ENCODE measurements around the gene CADPS2.
A peak's percentile ranks its signal among the peaks of the same experiment; 100 is the strongest.

The CADPS2 gene

DNA sequence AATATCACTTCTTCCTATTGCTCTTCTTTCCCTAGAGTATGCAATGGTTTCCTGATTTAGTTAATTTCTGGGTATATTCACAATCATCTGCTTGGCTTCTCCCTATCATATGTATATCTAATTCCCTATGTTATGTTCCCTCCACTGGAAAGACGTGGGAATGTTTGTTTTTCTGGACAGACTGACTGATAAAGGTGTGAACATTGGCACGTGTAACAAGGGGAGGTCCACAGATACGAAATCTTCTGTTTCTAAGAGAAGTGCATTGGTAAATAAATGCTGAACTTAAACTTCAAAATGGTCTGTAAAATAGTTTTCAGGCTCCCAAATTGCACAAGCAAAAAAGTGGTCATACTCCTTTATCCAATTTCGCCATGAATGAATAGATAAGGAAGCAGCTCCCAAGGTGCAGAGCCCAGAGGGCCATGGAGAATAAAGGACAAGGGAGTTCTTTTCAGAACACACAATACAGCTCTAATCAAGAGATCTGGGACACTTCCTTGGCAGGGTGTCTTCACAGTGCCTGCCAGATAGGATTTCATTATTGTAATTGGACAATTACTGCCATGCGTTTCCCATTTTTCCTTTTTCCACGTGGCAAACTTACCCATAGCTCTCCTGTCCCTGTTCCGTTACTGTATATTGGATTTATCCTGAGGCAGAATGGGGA lies 329.3 kb downstream of the CADPS2 start:
- FAIRE-seq (no peak), DNase-seq (ENCODE audit: extremely low spot score, insufficient read length, low read depth) (no peak)

DNA sequence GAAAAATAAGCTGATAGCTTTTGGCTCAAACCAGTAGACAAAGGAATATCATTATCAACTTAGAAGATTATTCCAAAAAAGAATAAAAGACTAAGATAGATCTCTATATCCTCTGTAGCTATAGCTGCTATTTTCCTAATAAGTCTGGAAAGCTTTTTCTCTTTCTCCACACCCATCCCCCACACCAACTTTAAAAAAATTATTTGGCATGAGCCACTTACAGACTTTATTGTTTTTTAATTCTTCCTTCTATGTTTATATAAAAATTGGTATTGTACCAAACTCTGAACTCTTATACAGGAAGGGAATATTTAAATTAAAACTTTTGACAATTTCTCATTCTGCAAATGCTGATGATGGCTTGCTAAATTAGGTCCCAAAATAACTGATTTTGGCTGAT lies 330.0 kb downstream of the CADPS2 start:
- FAIRE-seq (no peak), DNase-seq (ENCODE audit: extremely low spot score, insufficient read length, low read depth) (no peak)

DNA sequence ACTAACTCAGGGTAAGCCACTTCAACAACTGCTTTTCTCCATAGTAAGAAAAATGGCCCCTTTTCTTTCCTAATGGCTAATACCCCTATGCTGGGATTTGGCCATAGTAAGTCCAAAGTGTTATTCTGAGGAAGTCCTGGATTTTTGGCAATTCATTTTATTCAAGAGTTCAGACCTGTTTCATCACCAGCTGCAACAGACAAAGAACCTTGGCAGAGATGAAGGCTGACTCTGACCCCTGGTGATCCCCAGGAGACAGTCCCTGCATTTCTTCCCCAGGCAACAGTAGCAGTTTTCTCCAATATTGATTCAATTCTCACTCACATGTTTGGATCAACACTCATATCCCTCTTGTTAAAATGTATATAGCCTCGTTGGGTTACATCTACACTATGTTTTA lies 332.5 kb downstream of the CADPS2 start:
- DNase-seq (ENCODE audit: extremely low spot score, insufficient read length, low read depth) (no peak), FAIRE-seq (no peak)

DNA sequence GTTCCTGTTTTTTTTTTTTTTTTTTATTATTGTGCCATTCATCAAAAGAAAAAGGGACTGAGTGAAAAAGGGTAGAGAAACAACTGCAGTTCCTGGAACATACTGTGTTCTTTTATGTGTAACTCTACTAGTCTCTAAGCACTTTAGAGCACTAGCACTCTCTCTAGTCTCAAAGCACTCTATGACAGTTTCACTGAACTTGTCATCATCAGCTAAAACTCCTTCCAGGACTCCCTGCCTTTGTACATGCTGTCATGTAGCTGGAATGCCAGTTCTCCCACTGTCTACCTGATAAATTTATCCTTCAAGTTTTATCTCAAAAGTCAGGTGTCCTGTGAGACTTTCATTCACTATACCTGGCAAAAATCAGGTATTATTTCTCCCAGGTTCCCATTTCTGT lies 333.5 kb downstream of the CADPS2 start:
- no peak for FAIRE-seq

DNA sequence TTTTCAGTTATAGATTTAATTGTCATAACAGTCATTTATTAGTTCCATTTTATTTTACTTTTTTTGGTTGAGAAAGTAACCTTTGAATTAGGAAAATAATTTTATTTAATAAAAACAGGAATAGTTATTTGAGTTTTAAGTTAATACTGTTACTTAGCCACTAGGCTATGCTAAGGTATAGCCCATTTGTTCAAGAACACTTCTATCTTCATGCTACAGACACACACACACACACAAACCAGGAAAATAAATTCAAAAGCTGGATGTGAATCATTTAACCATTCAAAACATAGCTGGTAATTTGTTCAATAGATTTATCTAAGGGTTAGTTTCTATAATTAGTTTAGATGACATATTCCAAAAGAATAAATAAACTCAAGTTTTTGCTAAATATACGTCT lies 335.7 kb downstream of the CADPS2 start:
- DNase-seq (ENCODE audit: extremely low spot score, insufficient read length, low read depth) (no peak), FAIRE-seq (no peak)

More for the DNA sequence above, 333.5 kb downstream of the CADPS2 start:
- no peak for DNase-seq (ENCODE audit: extremely low spot score, insufficient read length, low read depth)

DNA sequence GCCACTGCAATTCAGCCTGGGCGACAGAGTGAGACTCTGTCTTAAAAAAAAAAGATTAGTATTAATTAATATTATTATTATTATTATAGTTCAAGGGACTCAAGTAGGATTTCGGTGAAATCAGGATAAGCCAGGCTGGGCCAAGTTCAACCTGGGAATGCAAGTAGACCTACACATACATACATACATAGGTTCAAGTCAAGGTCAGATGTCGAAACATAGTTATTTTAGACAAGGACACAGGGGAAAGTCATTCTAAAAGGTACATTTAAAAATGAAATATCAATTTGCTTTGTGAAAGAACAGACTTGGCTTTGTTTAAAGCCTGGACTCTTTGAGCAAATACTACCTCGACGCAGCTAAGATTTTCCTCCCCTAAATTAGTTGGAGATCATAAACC lies 336.7 kb downstream of the CADPS2 start:
- DNase-seq (ENCODE audit: extremely low spot score, insufficient read length, low read depth): no peak
- FAIRE-seq: no peak

DNA sequence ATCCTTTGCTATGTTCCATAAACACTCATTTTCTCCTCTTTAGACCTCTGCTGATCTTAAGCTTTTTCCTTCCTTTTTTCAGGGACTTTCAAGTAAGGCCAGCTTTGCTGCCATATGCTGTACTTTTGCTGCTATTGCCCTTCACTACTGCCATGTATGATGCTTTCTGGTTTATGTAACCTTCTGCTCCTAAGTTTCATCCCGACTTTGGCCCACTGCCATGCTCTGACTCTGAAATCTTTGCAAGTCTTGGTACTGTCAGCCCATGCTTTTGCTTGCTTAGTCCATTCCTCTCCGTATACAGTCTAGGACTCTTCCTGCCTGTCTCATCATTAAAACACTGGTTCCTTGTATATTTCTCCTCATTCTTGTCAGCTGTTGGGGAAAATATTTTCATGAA lies 339.8 kb downstream of the CADPS2 start:
- DNase-seq (ENCODE audit: extremely low spot score, insufficient read length, low read depth) (no peak), FAIRE-seq (no peak)

DNA sequence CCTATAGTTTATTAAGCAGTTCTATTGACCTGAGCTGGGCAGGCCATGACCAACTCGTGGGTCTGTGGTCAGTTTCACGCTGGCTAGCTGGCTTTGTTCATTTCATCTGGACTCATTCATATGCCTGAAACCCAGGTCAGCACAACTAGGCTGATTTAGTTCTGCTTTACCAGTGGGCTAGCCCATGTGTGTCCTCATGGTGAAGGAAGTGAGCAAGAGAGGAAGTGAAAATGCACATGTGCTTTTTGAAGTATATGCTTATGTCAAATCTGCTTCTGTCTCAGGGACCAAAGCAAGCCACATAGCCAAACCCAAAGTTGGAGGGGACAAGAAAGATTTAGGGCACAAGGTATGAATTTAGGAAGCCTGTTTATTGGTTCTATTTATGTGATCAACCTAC lies 341.8 kb downstream of the CADPS2 start:
- no peak for DNase-seq (ENCODE audit: extremely low spot score, insufficient read length, low read depth)
- FAIRE-seq: no peak

DNA sequence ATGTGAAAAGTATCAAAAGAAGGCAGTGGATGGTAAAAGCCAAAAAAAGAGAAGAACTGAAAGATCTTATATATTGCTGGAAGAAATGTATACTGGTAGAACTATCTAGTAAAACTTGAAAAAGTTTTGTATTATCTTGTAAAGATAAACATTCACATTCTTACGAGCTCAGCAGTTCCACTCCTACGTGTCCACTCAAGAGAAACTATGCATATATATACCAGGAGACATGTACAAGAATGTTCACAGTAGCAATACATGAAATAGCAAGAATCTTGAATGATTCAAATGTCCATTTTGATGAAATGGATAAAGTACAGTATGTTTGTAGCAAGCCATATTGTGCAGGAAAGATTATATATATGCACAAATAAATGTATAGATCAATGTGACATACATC lies 342.4 kb downstream of the CADPS2 start:
- DNase-seq (ENCODE audit: extremely low spot score, insufficient read length, low read depth) (no peak), FAIRE-seq (no peak)

DNA sequence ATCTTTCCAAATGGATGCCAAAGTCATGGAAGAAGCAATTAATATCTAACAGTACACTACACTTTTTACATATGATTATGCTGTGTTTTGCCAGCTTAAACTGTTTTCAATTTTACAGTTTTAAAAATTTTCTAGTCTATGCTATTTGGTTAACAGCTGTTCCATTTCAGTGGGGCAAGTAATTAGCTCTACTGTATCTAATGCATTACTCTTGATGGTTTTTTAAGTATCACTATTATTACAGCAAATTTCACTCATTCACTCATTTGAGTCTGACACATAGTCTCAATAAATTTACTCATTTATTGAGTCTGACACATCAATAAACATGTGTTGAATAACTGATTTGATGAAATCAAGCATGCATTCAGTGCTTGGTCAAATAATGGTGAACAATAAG lies 343.1 kb downstream of the CADPS2 start:
- FAIRE-seq: no peak
- DNase-seq (ENCODE audit: extremely low spot score, insufficient read length, low read depth): no peak

DNA sequence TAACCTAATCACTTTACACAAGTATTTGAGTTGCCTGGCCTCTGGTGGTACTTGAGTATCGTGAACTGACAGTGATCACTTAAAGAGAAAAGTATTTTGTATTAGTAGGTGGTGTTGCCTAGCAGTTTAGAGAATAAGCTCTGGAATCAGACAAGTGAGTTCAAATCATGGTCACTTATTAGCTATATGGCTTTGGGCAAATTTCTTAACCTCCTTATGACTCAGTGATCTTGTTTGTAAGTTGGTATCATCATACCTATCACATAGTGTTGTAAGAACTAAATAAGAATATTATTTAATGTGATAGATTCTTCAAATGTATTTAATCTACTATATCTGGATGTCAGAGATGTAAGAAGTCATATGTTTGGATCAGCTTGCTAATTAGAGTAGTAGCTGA lies 351.2 kb downstream of the CADPS2 start:
- no peak for DNase-seq (ENCODE audit: extremely low spot score, insufficient read length, low read depth)
- no peak for FAIRE-seq

DNA sequence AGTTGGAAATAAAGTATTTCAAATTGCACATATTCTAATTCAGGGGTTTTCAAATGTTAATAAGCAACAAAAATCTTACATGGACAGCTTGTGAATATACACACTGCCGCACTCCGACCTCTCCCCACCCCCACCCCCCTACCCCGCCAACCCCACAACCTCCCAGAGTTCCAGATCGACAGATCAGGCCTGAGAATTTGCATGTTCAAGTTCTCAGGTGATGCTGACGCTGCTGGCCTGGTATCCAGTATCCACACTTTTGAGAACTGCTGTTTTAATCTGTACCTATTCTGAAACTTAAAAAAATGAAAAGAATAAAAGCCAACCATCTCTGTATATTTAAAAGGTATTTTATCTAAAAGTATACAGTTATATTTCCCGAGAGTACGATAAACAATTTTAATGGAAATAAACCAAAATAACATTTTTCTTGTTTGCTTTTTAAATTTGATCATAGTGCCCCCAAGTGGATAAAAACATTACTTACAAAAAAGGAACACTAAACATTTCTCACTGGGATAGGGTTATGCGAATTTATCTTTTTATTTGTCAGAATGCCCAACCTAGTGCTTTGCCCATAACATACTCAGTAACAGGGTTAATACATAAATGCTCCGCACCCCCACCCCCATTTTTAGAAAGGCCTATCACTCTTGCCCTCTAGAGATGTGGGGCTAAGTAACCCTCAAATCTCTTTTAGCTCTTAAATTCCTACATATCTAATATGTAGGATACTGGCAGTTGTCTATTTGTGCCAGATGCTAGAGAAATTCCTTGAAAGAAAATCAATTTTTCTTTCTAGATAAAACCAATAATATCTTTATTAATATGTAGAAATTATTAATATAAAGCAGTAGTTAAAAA lies 353.6 kb downstream of the CADPS2 start:
- FAIRE-seq (no peak), DNase-seq (ENCODE audit: extremely low spot score, insufficient read length, low read depth) (no peak)

DNA sequence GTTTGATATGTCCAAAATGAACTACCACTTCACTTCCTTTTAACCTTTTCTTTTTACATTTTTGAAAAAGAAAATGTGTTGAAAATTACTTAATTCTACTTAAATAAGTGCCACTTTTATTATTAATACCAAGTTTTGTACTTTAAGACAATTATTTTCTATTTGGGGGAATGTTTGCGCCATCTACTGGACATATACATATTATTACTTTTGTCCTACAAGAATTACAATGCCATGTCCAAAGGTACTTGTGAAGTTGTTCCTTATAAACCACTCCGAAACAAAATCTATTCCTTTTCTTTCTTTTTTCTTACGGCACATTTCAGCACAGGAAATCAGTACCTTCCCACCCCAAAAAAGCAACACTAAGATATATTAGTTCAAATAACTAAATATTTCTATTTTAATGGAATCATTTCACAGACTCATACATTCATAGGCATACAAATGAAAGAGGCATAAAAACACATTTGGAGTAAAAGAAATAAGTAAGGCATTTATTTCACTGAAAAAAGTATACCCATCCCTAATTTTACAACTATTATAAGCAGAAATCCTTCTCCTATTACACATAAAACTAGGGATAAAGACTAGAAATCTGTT lies 357.3 kb downstream of the CADPS2 start:
- FAIRE-seq (peak; percentile 24), DNase-seq (ENCODE audit: extremely low spot score, insufficient read length, low read depth) (no peak)

DNA sequence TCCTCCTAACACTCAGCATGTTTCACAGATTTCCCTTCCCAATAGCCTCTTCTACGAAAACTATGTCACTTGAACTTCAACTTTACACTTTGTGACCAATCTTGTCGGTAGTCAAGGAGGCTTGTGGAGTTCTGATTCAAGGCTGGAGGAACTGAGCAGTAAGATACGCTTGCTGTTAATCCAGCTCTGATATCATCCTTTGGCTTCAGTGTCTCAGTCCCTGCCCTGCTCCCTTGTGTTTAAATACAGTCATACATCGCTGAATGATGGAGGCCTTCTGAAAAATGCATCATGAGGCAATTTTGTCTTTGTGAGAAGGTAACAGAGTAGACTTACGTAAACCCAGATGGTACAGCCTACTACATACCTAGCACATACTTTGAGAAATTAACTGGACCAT lies 360.9 kb downstream of the CADPS2 start:
- FAIRE-seq: no peak
- DNase-seq (ENCODE audit: extremely low spot score, insufficient read length, low read depth): no peak

DNA sequence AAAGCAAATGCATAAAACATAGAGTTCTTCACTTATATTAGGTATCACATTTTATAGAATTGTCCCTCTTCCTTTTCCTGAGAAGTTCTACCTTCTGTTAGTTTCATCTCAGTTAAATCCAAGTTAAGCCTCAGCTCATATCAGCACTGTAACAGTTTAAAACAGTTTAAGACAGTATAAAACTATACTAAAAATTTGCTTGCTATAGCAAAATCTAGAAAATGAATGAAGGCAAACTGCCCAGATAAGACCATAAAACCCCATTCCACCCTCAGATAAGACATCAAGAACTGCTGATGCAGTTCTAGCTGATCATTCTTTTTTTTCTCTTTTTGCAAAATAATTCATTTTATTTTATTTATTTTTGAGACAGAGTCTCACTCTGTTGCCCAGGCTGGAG lies 364.5 kb downstream of the CADPS2 start:
- FAIRE-seq: no peak

DNA sequence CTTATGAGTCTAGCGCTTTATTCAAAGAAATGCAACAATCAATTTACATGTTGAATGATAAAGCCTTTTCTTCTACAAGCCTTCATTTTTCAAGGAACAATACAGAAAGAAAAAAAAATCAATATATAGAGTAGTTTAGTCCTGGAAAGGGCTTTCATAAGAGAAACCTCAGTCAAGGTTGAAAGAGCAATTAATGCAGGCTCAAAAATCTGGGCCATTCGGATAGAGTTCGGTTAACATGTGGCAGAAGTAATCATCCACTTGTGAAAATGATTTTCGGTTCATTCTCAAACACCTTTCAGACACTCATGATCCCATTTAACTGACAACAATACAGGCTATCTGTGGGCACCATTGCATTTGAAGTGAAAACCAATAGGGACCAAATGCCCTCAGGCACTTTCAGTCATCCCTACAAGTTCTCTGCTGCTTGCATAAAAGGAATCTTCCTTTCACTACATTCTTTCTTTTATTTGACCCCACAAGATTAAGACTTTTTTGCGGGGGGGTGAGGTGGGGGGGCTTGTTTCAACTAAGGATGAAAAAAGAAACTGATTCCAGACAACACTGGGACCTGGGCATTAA lies 365.2 kb downstream of the CADPS2 start:
- FAIRE-seq (no peak), DNase-seq (ENCODE audit: extremely low spot score, insufficient read length, low read depth) (no peak)

More for the DNA sequence above, 364.5 kb downstream of the CADPS2 start:
- no peak for DNase-seq (ENCODE audit: extremely low spot score, insufficient read length, low read depth)

DNA sequence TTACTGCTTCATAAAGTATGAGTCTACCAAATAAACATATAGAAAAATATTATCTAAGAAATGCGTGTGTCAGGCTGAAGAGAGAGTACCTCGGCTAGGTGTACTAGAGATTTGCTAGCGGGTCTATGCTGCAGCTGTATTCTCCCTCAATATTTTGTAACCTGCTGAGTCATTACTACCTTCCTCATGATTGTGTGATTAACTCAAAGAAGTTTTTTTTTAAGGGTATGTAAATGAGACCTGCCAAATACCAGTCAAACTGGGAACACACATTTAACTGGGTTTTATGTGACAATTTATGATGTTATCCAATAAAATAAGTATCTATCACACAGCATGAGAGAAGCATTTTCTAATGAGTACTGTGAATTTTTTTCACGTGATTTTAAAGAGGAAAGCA lies 367.8 kb downstream of the CADPS2 start:
- DNase-seq (ENCODE audit: extremely low spot score, insufficient read length, low read depth) (no peak), FAIRE-seq (no peak)

DNA sequence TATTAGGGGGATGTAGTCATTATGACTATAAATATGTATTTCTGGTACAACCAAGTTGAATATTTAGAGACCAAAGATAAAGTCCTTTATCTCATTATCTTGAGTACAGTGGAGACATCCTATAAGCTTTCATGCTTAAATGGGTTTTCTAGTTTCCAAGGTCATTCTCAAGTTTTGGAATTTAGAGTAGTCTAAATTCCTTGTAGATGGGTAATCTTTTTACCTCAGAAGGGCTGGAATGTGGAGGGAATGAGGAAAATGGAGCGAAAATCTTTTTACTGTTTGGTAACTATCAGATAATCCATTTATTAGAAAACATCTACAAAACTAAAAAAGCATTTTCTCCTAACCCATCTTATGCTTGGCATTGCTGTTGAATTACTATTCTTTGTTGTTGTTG lies 368.7 kb downstream of the CADPS2 start:
- DNase-seq (ENCODE audit: extremely low spot score, insufficient read length, low read depth): no peak
- FAIRE-seq: no peak

DNA sequence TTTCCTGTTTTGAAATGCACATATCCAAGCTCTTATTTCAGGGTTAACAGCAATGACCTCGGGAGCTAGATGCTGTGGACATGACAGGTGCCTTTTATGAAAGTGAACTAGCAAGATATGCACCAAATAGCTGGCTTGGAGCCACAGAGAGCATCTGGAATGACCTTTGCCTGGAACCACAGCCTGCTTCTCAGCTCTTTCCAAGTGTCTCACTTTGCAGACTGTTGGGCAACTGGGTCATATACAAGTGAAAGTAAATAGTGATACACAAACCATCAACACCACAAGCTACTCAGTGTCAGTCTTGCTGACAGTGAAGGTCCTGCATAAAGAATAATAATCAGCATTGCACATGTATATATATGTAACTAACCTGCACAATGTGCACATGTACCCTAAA lies 370.9 kb downstream of the CADPS2 start:
- no peak for DNase-seq (ENCODE audit: extremely low spot score, insufficient read length, low read depth)
- no peak for FAIRE-seq

DNA sequence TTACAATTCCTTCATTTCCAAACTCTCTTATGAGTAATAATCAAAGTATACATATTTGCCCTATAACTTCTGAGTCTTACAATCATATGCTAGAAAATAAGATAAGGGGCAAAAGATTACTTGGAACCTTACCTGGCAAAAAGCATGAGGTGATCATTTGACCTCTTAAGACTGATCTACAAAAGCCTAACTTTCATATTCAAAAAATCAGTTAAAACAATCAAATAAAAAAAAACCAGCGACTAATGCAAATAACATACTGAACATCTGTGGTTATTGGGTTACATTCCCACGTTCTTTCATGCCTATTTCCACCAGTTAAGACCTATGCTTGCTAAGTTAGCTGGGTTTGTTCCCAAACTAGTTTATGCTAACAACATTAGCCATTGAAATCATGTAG lies 375.0 kb downstream of the CADPS2 start:
- FAIRE-seq (no peak), DNase-seq (ENCODE audit: extremely low spot score, insufficient read length, low read depth) (no peak)

DNA sequence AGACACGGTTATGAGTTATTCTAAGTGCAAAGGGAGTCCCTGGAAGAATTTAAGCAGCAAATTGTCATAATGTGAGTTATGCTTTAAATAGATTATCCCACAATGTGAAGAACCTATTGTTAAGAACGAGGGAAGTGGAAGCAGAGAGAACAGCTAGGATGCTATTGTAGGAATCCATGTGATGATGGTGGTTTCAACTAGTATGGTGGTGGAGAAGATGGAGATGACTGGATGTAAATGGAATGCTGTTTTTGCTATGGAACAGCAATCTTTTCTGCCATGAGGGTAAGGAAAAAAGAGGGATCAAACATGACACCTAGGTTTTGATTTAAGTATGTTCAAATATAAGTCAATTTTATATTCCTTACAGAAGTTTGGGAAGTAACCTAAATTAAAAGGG lies 378.7 kb downstream of the CADPS2 start:
- no peak for FAIRE-seq
- DNase-seq (ENCODE audit: extremely low spot score, insufficient read length, low read depth): no peak

Measured in GM18507 (cell line).